ENCODE data around the gene LRRC55. TPM values are rescaled to one million over a fixed set of nuclear protein-coding genes. Genes with fewer than 3 reads are reported as not detected.

LRRC55 gene
- total and polyA plus RNA-seq, 2 experiments from 2014 or later: 0.15 to 1.5 TPM

- TF ChIP-seq, protein P1, sequence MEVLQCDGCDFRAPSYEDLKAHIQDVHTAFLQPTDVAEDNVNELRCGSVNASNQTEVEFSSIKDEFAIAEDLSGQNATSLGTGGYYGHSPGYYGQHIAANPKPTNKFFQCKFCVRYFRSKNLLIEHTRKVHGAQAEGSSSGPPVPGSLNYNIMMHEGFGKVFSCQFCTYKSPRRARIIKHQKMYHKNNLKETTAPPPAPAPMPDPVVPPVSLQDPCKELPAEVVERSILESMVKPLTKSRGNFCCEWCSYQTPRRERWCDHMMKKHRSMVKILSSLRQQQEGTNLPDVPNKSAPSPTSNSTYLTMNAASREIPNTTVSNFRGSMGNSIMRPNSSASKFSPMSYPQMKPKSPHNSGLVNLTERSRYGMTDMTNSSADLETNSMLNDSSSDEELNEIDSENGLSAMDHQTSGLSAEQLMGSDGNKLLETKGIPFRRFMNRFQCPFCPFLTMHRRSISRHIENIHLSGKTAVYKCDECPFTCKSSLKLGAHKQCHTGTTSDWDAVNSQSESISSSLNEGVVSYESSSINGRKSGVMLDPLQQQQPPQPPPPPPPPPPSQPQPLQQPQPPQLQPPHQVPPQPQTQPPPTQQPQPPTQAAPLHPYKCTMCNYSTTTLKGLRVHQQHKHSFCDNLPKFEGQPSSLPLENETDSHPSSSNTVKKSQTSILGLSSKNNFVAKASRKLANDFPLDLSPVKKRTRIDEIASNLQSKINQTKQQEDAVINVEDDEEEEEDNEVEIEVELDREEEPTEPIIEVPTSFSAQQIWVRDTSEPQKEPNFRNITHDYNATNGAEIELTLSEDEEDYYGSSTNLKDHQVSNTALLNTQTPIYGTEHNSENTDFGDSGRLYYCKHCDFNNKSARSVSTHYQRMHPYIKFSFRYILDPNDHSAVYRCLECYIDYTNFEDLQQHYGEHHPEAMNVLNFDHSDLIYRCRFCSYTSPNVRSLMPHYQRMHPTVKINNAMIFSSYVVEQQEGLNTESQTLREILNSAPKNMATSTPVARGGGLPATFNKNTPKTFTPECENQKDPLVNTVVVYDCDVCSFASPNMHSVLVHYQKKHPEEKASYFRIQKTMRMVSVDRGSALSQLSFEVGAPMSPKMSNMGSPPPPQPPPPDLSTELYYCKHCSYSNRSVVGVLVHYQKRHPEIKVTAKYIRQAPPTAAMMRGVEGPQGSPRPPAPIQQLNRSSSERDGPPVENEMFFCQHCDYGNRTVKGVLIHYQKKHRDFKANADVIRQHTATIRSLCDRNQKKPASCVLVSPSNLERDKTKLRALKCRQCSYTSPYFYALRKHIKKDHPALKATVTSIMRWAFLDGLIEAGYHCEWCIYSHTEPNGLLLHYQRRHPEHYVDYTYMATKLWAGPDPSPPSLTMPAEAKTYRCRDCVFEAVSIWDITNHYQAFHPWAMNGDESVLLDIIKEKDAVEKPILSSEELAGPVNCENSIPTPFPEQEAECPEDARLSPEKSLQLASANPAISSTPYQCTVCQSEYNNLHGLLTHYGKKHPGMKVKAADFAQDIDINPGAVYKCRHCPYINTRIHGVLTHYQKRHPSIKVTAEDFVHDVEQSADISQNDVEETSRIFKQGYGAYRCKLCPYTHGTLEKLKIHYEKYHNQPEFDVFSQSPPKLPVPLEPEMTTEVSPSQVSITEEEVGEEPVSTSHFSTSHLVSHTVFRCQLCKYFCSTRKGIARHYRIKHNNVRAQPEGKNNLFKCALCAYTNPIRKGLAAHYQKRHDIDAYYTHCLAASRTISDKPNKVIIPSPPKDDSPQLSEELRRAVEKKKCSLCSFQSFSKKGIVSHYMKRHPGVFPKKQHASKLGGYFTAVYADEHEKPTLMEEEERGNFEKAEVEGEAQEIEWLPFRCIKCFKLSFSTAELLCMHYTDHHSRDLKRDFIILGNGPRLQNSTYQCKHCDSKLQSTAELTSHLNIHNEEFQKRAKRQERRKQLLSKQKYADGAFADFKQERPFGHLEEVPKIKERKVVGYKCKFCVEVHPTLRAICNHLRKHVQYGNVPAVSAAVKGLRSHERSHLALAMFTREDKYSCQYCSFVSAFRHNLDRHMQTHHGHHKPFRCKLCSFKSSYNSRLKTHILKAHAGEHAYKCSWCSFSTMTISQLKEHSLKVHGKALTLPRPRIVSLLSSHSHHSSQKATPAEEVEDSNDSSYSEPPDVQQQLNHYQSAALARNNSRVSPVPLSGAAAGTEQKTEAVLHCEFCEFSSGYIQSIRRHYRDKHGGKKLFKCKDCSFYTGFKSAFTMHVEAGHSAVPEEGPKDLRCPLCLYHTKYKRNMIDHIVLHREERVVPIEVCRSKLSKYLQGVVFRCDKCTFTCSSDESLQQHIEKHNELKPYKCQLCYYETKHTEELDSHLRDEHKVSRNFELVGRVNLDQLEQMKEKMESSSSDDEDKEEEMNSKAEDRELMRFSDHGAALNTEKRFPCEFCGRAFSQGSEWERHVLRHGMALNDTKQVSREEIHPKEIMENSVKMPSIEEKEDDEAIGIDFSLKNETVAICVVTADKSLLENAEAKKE (CRISPR knock-in tag; IDR thresholded peaks at IDR 0.05): no peak
- TF ChIP-seq ZNF114 (CRISPR knock-in tag; IDR thresholded peaks at IDR 0.05) (no peak), CREB1 (CRISPR knock-in tag; IDR thresholded peaks at IDR 0.05; ENCODE audit: low read depth) (no peak), STAT1 (IDR thresholded peaks at IDR 0.05; ENCODE audit: unreplicated experiment) (no peak)
These were observed 42.8 kb downstream of the LRRC55 start (continued) for GRCh38 chr11:57224537-57224936.

DNA sequence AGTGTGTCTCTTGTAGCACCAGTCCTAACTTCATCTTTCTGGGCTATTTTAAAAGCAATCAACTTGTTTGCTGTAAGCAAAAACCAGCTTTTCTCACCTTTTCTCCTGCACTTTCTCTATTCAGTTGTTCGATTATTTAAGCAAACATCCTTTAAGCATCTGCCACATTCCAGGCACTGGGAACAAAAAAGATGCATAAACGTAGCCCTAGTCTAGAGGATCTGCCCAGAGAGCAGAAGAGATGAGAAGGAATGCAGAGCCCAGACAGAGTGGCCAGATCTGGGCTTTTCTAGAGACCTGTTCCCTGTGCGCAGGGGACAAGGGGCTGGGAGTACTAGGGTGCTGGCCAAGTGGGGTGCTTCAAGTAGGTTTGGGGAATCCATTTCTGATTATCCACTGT, 46.8 kb downstream of the LRRC55 start:
- no peak for DNase-seq (ENCODE audit: low spot score)
- no peak overlapping the region for H3K27ac ChIP-seq (ENCODE audit: low read depth)
- TF ChIP-seq, protein P1 (CRISPR knock-in tag; IDR thresholded peaks at IDR 0.05): no peak
- TF ChIP-seq ETS1 (IDR thresholded peaks at IDR 0.05) (no peak), STAT1 (IDR thresholded peaks at IDR 0.05; ENCODE audit: unreplicated experiment) (no peak), ZNF114 (CRISPR knock-in tag; IDR thresholded peaks at IDR 0.05) (no peak)
- TF ChIP-seq, protein P2, sequence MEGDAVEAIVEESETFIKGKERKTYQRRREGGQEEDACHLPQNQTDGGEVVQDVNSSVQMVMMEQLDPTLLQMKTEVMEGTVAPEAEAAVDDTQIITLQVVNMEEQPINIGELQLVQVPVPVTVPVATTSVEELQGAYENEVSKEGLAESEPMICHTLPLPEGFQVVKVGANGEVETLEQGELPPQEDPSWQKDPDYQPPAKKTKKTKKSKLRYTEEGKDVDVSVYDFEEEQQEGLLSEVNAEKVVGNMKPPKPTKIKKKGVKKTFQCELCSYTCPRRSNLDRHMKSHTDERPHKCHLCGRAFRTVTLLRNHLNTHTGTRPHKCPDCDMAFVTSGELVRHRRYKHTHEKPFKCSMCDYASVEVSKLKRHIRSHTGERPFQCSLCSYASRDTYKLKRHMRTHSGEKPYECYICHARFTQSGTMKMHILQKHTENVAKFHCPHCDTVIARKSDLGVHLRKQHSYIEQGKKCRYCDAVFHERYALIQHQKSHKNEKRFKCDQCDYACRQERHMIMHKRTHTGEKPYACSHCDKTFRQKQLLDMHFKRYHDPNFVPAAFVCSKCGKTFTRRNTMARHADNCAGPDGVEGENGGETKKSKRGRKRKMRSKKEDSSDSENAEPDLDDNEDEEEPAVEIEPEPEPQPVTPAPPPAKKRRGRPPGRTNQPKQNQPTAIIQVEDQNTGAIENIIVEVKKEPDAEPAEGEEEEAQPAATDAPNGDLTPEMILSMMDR (conservative IDR thresholded peaks at IDR 0.05; ENCODE audit: low read depth in 2 of 2): no peak

More for the DNA sequence above, 46.8 kb downstream of the LRRC55 start:
- H3F3A ChIP-seq (replicated peaks; ENCODE audit: low read depth): no peaks in the 10 kb centered on the region
- H3K4me2 ChIP-seq: no peak overlapping the region
- H3K4me1 Mint-ChIP-seq: peaks cover 10% of the 10 kb centered on the region; the same call in 2 of the 3 replicates
- no peaks in the 10 kb centered on the region for H3K27me3 ChIP-seq (ENCODE audit: insufficient read depth)
- H3K9me2 ChIP-seq (ENCODE audit: insufficient read depth): peaks cover 24% of the 10 kb centered on the region
- no peaks in the 10 kb centered on the region for H3K36me3 Mint-ChIP-seq (ENCODE audit: low read depth)
- no peaks in the 10 kb centered on the region for H3K9me3 Mint-ChIP-seq
- H4K20me1 ChIP-seq (replicated peaks; ENCODE audit: insufficient read depth): no peaks in the 10 kb centered on the region
- H3K4me1 ChIP-seq (ENCODE audit: insufficient read depth): no peaks in the 10 kb centered on the region
- H3K4me3 Mint-ChIP-seq: no peak overlapping the region
- no peaks in the 10 kb centered on the region for H3K36me3 ChIP-seq (ENCODE audit: insufficient read depth)
- H2AFZ ChIP-seq: no peak overlapping the region; the same call in 1 of the 2 replicates
- no peak overlapping the region for H3K27ac Mint-ChIP-seq
- H3K79me2 ChIP-seq (replicated peaks; ENCODE audit: insufficient read depth): no peaks in the 10 kb centered on the region
- no peak overlapping the region for H3K4me3 ChIP-seq
- no peaks in the 10 kb centered on the region for H3K27me3 Mint-ChIP-seq (ENCODE audit: insufficient read depth, low read depth, poor library complexity)
- no peak for ATAC-seq
